ENCODE data around the gene IRX2.

GRCh38 chr5:2762744-2763532 is 11.5 kb upstream of the IRX2 start:
- TF ChIP-seq EZH2 (IDR thresholded peaks at IDR 0.05; ENCODE audit: borderline replicate concordance, insufficient read depth, low read depth, low read length, poor library complexity, severe bottlenecking): no peak
- TF ChIP-seq CTCF (IDR thresholded peaks at IDR 0.05): no peak
